HG03108 (cell line): Measurements from ENCODE around the gene H1-8.
"Not testable (repeated sequence)": the region's sequence is repeated elsewhere in the genome, so short reads cannot be mapped to it uniquely, and the experiment has no call there.

Source experiments
- ATAC-seq: cut with Tn5 transposase; IDR thresholded peaks from one replicate; pipeline ENCODE4 v1.9.1; 2021; ENCODE audit warnings: moderate library complexity; ENCODE audit not compliant: unreplicated experiment

Gene H1-8, protein sequence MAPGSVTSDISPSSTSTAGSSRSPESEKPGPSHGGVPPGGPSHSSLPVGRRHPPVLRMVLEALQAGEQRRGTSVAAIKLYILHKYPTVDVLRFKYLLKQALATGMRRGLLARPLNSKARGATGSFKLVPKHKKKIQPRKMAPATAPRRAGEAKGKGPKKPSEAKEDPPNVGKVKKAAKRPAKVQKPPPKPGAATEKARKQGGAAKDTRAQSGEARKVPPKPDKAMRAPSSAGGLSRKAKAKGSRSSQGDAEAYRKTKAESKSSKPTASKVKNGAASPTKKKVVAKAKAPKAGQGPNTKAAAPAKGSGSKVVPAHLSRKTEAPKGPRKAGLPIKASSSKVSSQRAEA

DNA sequence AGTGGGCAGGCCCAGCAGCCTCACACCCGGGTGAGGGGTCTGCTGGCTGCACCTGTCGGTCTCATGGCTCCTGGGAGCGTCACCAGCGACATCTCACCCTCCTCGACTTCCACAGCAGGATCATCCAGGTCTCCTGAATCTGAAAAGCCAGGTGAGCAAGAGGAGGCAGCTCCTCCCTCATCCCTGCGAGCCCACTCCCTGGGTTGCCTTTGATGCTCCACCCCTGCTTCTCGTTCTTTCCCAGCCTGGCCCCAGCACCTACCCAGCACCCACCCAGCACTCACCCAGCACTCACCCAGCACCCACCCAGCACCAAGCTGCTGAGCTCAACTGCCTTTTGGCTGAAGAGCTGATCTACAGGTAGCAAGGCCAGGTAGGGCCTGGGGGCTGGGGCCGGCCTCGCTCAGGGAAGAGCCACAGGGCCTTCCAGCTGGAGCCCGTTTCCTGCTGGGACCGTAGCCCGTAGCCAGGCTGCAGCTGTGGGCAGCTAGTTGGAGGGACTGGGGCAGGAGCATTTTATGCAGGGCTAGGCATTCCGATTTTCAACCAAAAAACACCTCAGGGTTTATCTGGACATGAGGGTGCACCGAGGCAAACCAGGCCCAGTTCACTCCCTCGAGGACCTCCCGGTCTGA lies at the start of gene H1-8:
TSS of gene H1-8 (plus strand) at position 20 of the 635 bp plus-strand sequence. CDS start at position 64, 44 bp downstream.
- no peak for ATAC-seq

- no peak for ATAC-seq
These were observed 49.8 kb upstream of the H1-8 start for GRCh38 chr3:129493206-129493605.

- not testable (repeated sequence) for ATAC-seq
These were observed 48.5 kb upstream of the H1-8 start for GRCh38 chr3:129494499-129494898.

DNA sequence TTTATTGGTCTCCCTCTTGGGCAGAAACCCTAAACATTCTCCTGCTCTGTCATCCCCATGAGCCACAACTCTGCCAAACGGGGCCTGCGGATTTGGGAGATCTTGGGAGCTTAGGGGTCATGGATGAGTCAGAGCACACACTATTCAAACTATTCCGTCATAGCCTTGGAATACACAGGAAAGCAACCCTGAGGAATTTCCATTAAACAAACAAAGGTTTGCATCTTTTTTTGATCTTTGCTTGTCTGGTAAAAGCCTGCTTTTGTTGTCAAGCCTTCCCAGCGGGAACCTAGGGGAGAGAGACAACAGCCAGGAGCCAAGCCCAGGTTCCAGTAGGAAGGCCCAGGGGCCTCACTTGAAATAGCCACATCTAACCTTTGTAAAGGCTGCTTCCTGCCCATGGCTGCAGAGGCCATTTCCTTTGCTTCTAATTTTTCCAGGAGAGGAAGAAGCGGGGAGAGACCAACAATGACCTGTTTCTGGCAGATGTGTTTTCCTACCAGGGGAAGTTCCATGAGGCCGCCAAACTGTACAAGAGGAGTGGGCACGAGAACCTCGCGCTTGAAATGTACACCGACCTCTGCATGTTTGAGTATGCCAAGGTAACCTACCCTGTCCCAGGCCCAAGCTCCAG lies 47.9 kb upstream of the H1-8 start:
- not testable (repeated sequence) for ATAC-seq

DNA sequence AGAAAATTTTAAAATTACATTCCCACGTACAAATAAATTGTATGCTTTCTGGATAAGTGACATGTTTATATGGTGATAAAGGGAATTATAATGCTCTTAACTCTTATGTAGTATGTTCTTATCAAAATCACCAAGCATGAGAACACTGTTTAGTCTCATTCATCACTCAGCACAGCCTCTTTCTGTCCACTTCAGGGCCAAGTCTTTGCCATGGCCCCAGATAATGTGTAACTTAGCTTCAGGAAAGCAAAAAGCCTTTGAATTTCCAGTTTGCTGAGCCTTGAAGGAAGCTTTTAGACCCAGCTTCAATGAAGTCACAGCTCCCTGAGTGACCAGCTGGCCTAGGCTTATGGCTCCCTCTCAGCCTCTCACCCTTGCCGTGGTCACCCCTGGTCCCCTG lies 45.1 kb upstream of the H1-8 start:
- not testable (repeated sequence) for ATAC-seq

- ATAC-seq, result not testable (repeated sequence)
These were observed 44.1 kb upstream of the H1-8 start for GRCh38 chr3:129498603-129499488.

DNA sequence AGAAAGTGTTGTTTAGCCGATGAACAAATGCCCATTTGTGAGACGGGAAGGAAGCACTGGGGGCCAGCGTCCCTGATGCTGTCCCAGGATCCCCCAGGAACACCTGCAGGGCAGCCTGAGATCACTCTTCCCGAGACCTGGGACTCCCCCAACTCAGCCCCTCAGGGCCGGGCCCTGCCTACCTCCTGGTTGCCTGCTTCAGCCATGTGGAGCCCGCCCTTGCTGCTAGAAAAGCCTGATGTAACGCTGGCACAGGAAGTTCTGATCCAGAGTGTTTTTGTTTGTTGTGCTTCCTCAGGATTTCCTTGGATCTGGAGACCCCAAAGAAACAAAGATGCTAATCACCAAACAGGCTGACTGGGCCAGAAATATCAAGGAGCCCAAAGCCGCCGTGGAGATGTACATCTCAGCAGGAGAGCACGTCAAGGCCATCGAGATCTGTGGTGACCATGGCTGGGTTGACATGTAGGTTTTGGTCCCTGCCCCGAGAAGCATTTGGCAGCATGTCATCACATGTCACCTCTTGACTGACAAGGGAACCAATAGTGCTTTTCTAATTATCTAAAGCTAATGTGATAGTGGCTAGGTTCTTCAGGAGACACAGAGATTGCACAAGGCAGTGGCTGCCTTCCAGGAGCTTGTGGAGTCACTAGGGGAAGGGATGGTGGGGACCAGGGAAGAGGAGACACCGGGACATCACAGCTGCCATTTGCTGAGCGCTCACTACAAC lies 43.2 kb upstream of the H1-8 start:
- not testable (repeated sequence) for ATAC-seq

DNA sequence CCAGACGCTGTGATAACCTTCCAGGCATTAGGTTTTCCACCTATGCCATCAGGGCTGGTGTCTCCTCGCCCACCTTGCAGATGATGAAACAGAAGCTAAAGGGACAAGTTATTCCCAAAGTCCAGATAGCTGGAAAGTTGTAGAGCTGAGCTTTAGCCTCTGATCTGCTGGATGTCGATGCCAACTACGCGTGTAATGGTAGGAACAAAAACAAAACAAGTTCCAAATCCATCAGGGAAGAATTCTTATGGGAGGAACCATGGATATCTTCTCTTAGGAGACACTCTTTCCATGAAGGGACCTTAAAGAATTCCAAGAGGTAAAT lies 42.7 kb upstream of the H1-8 start:
- ATAC-seq, result no peak

- no peak for ATAC-seq
These were observed 41.3 kb upstream of the H1-8 start for GRCh38 chr3:129501630-129502029.

DNA sequence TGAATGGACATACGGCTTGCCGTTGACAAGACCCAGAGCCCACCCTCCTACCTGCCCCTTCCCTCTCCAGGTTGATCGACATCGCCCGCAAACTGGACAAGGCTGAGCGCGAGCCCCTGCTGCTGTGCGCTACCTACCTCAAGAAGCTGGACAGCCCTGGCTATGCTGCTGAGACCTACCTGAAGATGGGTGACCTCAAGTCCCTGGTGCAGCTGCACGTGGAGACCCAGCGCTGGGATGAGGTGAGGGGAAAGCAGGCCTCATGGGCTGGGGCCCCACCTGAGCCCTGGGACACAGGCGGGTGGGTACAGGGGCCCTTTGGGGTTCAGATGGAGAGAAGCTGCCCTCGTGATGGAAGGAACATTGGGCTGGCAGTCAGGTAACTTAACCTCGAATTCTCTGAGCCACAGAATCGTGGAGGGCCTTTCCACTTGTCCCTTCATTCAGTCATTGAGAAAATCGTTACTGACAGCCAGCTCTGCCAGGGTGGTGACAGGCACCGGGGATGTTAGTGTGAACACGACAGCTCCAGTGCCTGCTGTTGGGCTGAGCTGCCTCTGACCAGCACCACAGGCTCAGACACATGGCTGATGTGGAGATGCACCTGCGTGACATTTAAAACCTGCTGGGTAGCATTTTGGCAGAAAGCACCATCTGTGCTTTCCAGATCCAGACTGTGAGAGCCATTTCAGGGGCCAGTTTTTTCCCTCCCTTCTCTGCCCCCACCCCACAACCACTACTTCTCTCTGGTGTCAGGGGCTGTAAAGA lies 40.1 kb upstream of the H1-8 start:
- no peak for ATAC-seq

GRCh38 chr3:129503471-129504291 lies 39.3 kb upstream of the H1-8 start:
- ATAC-seq, result no peak

DNA sequence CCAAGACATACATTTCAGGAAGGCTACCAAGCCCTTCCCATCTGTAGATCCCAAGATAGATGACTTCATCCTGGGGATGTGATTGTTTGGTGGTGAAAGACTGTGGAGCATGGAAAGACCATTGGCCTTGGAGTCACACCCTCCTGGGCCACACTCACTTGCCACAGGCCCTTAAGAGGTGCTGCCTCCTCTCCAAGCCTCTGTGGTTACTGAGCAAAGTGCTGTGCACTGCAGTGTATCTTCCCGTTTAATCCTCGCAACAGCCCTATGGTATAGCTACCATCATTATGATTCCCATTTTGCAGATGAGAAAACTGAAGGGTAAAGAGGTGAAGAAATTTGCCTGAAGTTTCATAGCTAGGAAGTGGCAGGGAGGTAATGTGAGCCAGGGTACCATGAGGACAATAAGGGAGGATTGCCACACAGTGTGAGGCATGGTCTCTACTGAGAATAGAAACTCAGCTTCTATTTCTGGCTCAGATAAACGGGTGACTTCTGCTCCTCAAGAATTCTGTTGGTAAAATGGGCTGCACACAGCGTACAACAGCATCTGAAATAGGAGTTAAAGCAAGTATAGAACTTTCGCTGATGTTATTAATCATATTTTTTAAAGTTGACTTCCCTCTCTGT lies 38.4 kb upstream of the H1-8 start:
- no peak for ATAC-seq

- ATAC-seq, result no peak
These were observed 37.6 kb upstream of the H1-8 start for GRCh38 chr3:129505341-129505740.

- ATAC-seq, result no peak
These were observed 36.7 kb upstream of the H1-8 start for GRCh38 chr3:129506231-129506742.

DNA sequence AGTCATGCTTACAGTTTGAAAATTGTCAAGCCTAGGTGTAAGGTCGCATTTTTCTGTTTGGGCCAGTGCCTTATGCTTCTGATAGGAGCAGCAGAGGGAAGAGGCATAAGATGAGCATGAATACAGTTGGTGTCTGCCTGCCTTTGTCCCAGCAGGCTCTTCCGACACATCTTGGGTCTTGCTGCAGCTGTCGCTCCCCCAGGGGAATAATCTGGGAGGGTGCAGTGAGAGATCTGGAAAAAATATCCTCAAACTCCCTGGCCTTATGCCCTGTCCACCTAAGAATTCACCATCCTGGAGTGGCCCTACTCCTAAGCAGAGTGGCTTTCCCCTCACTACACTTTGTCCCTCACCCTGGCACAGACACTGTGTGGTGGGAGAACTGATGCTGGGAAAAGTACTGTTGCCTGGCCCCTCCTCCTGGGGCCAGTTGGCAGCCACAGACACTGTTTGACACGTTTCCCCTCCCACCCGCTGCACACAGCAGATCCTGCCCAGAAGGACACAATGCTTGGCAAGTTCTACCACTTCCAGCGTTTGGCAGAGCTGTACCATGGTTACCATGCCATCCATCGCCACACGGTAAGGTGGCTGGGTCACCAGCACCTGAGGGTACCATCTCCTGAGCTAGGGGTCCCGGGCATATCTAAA lies 35.7 kb upstream of the H1-8 start:
- ATAC-seq, result no peak

DNA sequence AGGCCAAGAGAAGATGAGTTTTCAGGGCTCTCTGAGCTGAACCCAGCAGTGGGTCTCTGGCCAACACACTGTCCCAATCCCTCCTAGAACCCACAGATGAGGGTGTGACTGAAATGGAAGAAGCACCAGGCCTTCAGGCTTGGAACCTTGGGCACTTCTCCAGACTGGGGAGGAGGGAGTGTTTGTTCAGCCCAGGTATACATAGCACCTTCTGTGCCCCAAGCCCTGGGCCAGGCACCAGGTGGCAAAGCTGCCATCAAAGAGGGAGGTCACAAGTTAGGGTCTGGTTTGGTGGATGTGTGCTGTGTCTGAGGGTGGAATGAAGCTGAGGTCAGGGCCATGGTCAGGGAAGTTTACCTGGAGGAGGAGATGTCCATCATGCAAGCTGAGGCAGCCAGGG lies 30.4 kb upstream of the H1-8 start:
- ATAC-seq, result no peak

GRCh38 chr3:129513705-129514104 lies 29.3 kb upstream of the H1-8 start:
- ATAC-seq, result no peak

- ATAC-seq, result no peak
These were observed 28.9 kb upstream of the H1-8 start for GRCh38 chr3:129514110-129514509.
